HepG2 (cell line): ENCODE measurements around the gene GDAP1L1. TPM values are rescaled to one million over a fixed set of nuclear protein-coding genes. Genes with fewer than 3 reads are reported as not detected.

Source experiments
- ADNP ChIP-seq: sonication (generic); formaldehyde crosslinking; IDR thresholded peaks from 2 replicates; pipeline ENCODE4 v1.4.0; 2020; ENCODE audit warnings: missing genetic modification reagents
- ARID2 ChIP-seq: sonication (generic); formaldehyde crosslinking; IDR thresholded peaks from 2 replicates; pipeline ENCODE4 v1.8.1; 2022; ENCODE audit warnings: mild to moderate bottlenecking, missing genetic modification reagents, borderline replicate concordance
- ATM ChIP-seq: fragments of 450-650 bp; IDR thresholded peaks from 2 replicates; pipeline ENCODE4 v1.7.1; 2017; ENCODE audit warnings: mild to moderate bottlenecking, borderline replicate concordance
- HMGXB3 ChIP-seq: sonication (generic); formaldehyde crosslinking; IDR thresholded peaks from 2 replicates; pipeline ENCODE4 v1.4.0; 2020; ENCODE audit warnings: missing genetic modification reagents, borderline replicate concordance
- LCORL ChIP-seq, 2 experiments: fragments of 450-650 bp in 1 of 2; sonication (generic) in 1 of 2; formaldehyde crosslinking in 1 of 2; IDR thresholded peaks; 2 replicates each; pipeline versions ENCODE4 v1.5.0 to v1.6.1; 2017 to 2020; ENCODE audit warnings: antibody characterized with exemption in 1 of 2, missing genetic modification reagents in 1 of 2
- NR2F6 ChIP-seq, 2 experiments: IDR thresholded peaks; 2 replicates each; pipeline ENCODE4 v1.6.1; 2016; ENCODE audit warnings: antibody characterized with exemption in 1 of 2, mild to moderate bottlenecking in 1 of 2
- RORA ChIP-seq: sonication (generic); formaldehyde crosslinking; IDR thresholded peaks from 2 replicates; pipeline ENCODE4 v1.5.0; 2020; ENCODE audit warnings: mild to moderate bottlenecking, missing genetic modification reagents, moderate library complexity
- TBL1XR1 ChIP-seq: fragments of 150-350 bp; IDR thresholded peaks from 2 replicates; pipeline ENCODE4 v1.6.1; 2014; ENCODE audit warnings: borderline replicate concordance, low read length; ENCODE audit not compliant: partially characterized antibody
- THAP11 ChIP-seq: IDR thresholded peaks from 2 replicates; pipeline ENCODE4 v1.6.1; 2016; ENCODE audit warnings: missing biosample characterization, missing genetic modification reagents
- ZBTB26 ChIP-seq: IDR thresholded peaks from 2 replicates; pipeline ENCODE4 v1.6.1; 2016; ENCODE audit warnings: missing compliant biosample characterization, missing genetic modification reagents, borderline replicate concordance
- ZBTB7A ChIP-seq: sonication (generic); formaldehyde crosslinking; IDR thresholded peaks from 2 replicates; pipeline ENCODE4 v1.8.0; 2022; ENCODE audit warnings: mild to moderate bottlenecking, missing genetic modification reagents
- ZC3H4 ChIP-seq: sonication (generic); formaldehyde crosslinking; IDR thresholded peaks from 2 replicates; pipeline ENCODE4 v1.4.0; 2020; ENCODE audit warnings: missing genetic modification reagents, borderline replicate concordance
- ZNF180 ChIP-seq: sonication (generic); formaldehyde crosslinking; IDR thresholded peaks from 2 replicates; pipeline ENCODE4 v1.4.0; 2020; ENCODE audit warnings: low read depth, missing genetic modification reagents, borderline replicate concordance
- ZNF280D ChIP-seq: sonication (generic); formaldehyde crosslinking; IDR thresholded peaks from 2 replicates; pipeline ENCODE4 v1.5.1; 2020; ENCODE audit warnings: mild to moderate bottlenecking, missing genetic modification reagents
- ZNF441 ChIP-seq: sonication (generic); formaldehyde crosslinking; IDR thresholded peaks from 2 replicates; pipeline ENCODE4 v1.7.0; 2021; ENCODE audit warnings: missing genetic modification reagents, borderline replicate concordance
- ZNF546 ChIP-seq: sonication (generic); formaldehyde crosslinking; conservative IDR thresholded peaks from 2 replicates; pipeline ENCODE4 v1.8.1; 2023; ENCODE audit warnings: mild to moderate bottlenecking, missing genetic modification reagents
- ZNF792 ChIP-seq: IDR thresholded peaks from 2 replicates; pipeline ENCODE4 v1.6.1; 2016
- ZXDC ChIP-seq: sonication (generic); formaldehyde crosslinking; IDR thresholded peaks from 2 replicates; pipeline ENCODE4 v1.5.0; 2020; ENCODE audit warnings: mild to moderate bottlenecking, missing genetic modification reagents
- polyA plus RNA-seq, 8 experiments: library from polyadenylated mRNA; depleted of rRNA in 3 of 8; stranded (reverse) in 7 of 8; unstranded in 1 of 8; fragments of >200 nt; fragmentation: Illumina TruSeq in 4 of 8; extraction: Trizol in 4 of 8; gene quantifications; 2 replicates each; pipeline versions ENCODE4 v1.2.1 to v1.2.3, GENCODE V29; 2011 to 2016; ENCODE audit warnings: low read depth in 4 of 8, missing spikeins in 1 of 8, mixed read lengths in 1 of 8; ENCODE audit not compliant: insufficient read depth in 1 of 8
- total RNA-seq, 5 experiments: library from RNA; depleted of rRNA; stranded (reverse); fragments of >200 nt; fragmentation: Illumina TruSeq; extraction: Trizol; gene quantifications; 2 replicates each; pipeline ENCODE4 v1.2.3, GENCODE V29; 2016; ENCODE audit warnings: low read depth in 1 of 5

The GDAP1L1 gene
- total and polyA plus RNA-seq, 2 of the 13 experiments (the other 11 are each of a cell fraction or from before 2014, with no cell fraction given): 0.04 TPM; not detected in 1

GRCh38 chr20:44209686-44210405 lies 37.3 kb upstream of the GDAP1L1 start (continued):
- TF ChIP-seq ZC3H4 (CRISPR knock-in tag) (no peak), ZNF180 (no peak), ZXDC (CRISPR knock-in tag) (no peak), ATM (no peak), ZNF441 (CRISPR knock-in tag) (no peak), ZBTB26 (CRISPR knock-in tag) (no peak), TBL1XR1 (no peak), HMGXB3 (no peak), RORA (no peak; the same call in 1 of the 2 replicates), ZNF792 (CRISPR knock-in tag) (peak; percentile 28; the same call in 1 of the 2 replicates), ADNP (CRISPR knock-in tag) (no peak), ZNF546 (CRISPR knock-in tag) (no peak), NR2F6 (IDR thresholded peaks at IDR 0.05) (no peak), NR2F6 (CRISPR knock-in tag; IDR thresholded peaks at IDR 0.05) (no peak), THAP11 (CRISPR knock-in tag) (no peak), ZNF280D (CRISPR knock-in tag) (no peak; the same call in 1 of the 2 replicates), LCORL (IDR thresholded peaks at IDR 0.05) (no peak), LCORL (CRISPR knock-in tag; IDR thresholded peaks at IDR 0.05) (no peak), ARID2 (CRISPR knock-in tag) (no peak), ZBTB7A (CRISPR knock-in tag) (peak; percentile 22; the same call in 1 of the 2 replicates)
